ENCODE data around the gene RNF44.
"Not testable (repeated sequence)": the region's sequence is repeated elsewhere in the genome, so short reads cannot be mapped to it uniquely, and the experiment has no call there.

DNA sequence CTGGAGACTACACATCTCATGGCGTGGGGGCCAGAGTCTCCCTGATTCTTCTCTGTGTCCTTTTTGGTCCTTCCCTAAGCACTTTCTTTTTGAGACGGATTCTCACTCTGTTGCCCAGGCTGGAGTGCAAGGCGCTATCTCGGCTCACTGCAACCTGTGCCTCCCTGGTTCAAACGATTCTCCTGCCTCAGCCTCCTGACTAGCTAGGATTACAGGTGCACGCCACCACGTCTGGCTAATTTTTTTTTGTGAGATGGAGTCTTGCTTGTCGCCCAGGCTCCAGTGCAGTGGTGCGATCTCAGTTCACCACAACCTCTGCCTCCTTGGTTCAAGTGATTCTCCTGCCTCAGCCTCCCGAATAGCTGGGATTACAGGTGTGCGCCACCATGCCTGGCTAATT lies 13.7 kb upstream of the RNF44 start:
- TF ChIP-seq, protein P1, sequence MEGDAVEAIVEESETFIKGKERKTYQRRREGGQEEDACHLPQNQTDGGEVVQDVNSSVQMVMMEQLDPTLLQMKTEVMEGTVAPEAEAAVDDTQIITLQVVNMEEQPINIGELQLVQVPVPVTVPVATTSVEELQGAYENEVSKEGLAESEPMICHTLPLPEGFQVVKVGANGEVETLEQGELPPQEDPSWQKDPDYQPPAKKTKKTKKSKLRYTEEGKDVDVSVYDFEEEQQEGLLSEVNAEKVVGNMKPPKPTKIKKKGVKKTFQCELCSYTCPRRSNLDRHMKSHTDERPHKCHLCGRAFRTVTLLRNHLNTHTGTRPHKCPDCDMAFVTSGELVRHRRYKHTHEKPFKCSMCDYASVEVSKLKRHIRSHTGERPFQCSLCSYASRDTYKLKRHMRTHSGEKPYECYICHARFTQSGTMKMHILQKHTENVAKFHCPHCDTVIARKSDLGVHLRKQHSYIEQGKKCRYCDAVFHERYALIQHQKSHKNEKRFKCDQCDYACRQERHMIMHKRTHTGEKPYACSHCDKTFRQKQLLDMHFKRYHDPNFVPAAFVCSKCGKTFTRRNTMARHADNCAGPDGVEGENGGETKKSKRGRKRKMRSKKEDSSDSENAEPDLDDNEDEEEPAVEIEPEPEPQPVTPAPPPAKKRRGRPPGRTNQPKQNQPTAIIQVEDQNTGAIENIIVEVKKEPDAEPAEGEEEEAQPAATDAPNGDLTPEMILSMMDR (IDR thresholded peaks at IDR 0.05; ENCODE audit: poor library complexity) = not testable (repeated sequence)
- not testable (repeated sequence) for TF ChIP-seq EZH2phosphoT487 (IDR thresholded peaks at IDR 0.05; ENCODE audit: low read depth, severe bottlenecking, unreplicated experiment); EZH2 (IDR thresholded peaks at IDR 0.05; ENCODE audit: borderline replicate concordance)

Data from hepatocyte (in vitro differentiated cells).